Lower lobe of right lung (tissue), 2 donors: Measurements from ENCODE around the gene PACSIN2. TPM values are rescaled to one million over a fixed set of nuclear protein-coding genes. Genes with fewer than 3 reads are reported as not detected.
A peak's percentile ranks its signal among the peaks of the same experiment; 100 is the strongest.

Experiments used
- ATAC-seq, 2 donors: fragments of 200-7000 bp; cut with Tn5 transposase; one replicate each; pipeline ENCODE4 v1.9.1; 2020 to 2022; ENCODE audit warnings: mild to moderate bottlenecking in 2 of 2, moderate library complexity in 2 of 2
- DNase-seq: peaks from one replicate; pipeline ENCODE4 v3.0.0-alpha.2; 2020
- H3K27ac ChIP-seq: fragments of 200-600 bp; one replicate; pipeline ENCODE4 v1.8.0; 2022
- H3K27me3 ChIP-seq: fragments of 200-600 bp; one replicate; pipeline ENCODE4 v1.8.0; 2022; ENCODE audit warnings: low read depth
- H3K36me3 ChIP-seq: fragments of 200-600 bp; one replicate; pipeline ENCODE4 v1.8.0; 2022; ENCODE audit warnings: mild to moderate bottlenecking
- H3K4me1 ChIP-seq: fragments of 200-600 bp; one replicate; pipeline ENCODE4 v1.8.0; 2022
- H3K4me3 ChIP-seq: fragments of 200-600 bp; one replicate; pipeline ENCODE4 v1.8.0; 2022; ENCODE audit warnings: mild to moderate bottlenecking
- H3K9me3 ChIP-seq: fragments of 200-600 bp; one replicate; pipeline ENCODE4 v1.8.0; 2022
- CTCF ChIP-seq: fragments of 200-600 bp; IDR thresholded peaks from one replicate; pipeline ENCODE4 v1.8.0; 2022; ENCODE audit warnings: antibody characterized with exemption, mild to moderate bottlenecking
- intact Hi-C: fragments of 100-400 bp; cut with DNase I; formaldehyde crosslinking; loops from one replicate; pipeline ENCODE4 v1.11.0; 2022
- total RNA-seq: library from RNA; stranded (reverse); fragmentation: NEBNext Ultra II Directional; extraction: Animal tissue kit (Norgen Biotek cat#: 25700); gene quantifications from one replicate; pipeline ENCODE4 v1.2.1, GENCODE V29; 2021
- donor health status: DM: no; HTN: yes; CAD: no; lungs with severe emphysema.

Gene PACSIN2
- total RNA-seq, 1 donor from 2014 or later: 104 TPM

GRCh38 chr22:42889304-42889703, 125.6 kb downstream of the PACSIN2 start:
- no peaks in the 10 kb centered on the region for H3K9me3 ChIP-seq
- intact Hi-C loops: no loop called here
- peaks cover 33% of the 10 kb centered on the region for H3K4me1 ChIP-seq
- H3K36me3 ChIP-seq: peaks cover 74% of the 10 kb centered on the region
- no peak overlapping the region for H3K4me3 ChIP-seq
- ATAC-seq (peak in 1 of 2 donors; percentile 58), DNase-seq (no peak)
- TF ChIP-seq CTCF: no peak
- no peaks in the 10 kb centered on the region for H3K27me3 ChIP-seq
- peak overlapping the region; percentile 33 for H3K27ac ChIP-seq

GRCh38 chr22:42887523-42888507, 127.1 kb downstream of the PACSIN2 start:
- H3K4me1 ChIP-seq: peaks cover 18% of the 10 kb centered on the region
- H3K27ac ChIP-seq: peak overlapping the region; percentile 41
- H3K36me3 ChIP-seq: peaks cover 81% of the 10 kb centered on the region
- DNase-seq: no peak
- H3K9me3 ChIP-seq: no peaks in the 10 kb centered on the region
- peak; percentile 69 to 85 for ATAC-seq
- no peak overlapping the region for H3K4me3 ChIP-seq
- H3K27me3 ChIP-seq: no peaks in the 10 kb centered on the region
- intact Hi-C loops: no loop called here
- no peak for TF ChIP-seq CTCF

DNA sequence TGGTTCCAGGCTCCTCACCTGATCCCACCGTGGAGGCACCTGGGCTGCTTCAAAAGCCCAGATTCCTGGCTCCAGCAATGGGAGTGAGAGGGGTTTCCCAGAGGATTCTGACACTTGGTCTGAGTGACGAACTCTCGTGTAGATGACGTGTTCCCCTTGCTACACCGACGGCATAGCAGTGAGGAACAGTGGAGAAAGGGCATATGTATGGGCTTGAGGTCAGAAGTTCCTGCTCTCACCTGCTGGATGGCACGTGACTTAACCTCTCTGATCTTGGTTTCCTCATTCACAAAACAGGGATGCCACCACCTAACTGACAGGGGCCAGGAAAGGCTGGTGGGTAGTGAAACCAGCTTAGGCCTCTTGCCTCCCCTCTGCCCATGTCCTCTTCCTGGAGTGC, 127.8 kb downstream of the PACSIN2 start:
- Histone ChIP-seq H3K27ac (no peak overlapping the region), H3K36me3 (peaks cover 88% of the 10 kb centered on the region), H3K4me3 (no peak overlapping the region), H3K4me1 (peaks cover 11% of the 10 kb centered on the region), H3K9me3 (no peaks in the 10 kb centered on the region), H3K27me3 (no peaks in the 10 kb centered on the region)
- peak; percentile 44 to 58 for ATAC-seq
- intact Hi-C loops: no loop called here
- DNase-seq: no peak
- TF ChIP-seq CTCF: no peak

- intact Hi-C loops: no loop called here
- Histone ChIP-seq H3K27me3 (no peaks in the 10 kb centered on the region), H3K4me3 (no peak overlapping the region), H3K4me1 (peaks cover 6% of the 10 kb centered on the region), H3K27ac (no peak overlapping the region), H3K9me3 (no peaks in the 10 kb centered on the region), H3K36me3 (peaks cover 95% of the 10 kb centered on the region)
- TF ChIP-seq CTCF: no peak
- no peak for ATAC-seq
- no peak for DNase-seq
These were observed 129.5 kb downstream of the PACSIN2 start for GRCh38 chr22:42885446-42885845.

DNA sequence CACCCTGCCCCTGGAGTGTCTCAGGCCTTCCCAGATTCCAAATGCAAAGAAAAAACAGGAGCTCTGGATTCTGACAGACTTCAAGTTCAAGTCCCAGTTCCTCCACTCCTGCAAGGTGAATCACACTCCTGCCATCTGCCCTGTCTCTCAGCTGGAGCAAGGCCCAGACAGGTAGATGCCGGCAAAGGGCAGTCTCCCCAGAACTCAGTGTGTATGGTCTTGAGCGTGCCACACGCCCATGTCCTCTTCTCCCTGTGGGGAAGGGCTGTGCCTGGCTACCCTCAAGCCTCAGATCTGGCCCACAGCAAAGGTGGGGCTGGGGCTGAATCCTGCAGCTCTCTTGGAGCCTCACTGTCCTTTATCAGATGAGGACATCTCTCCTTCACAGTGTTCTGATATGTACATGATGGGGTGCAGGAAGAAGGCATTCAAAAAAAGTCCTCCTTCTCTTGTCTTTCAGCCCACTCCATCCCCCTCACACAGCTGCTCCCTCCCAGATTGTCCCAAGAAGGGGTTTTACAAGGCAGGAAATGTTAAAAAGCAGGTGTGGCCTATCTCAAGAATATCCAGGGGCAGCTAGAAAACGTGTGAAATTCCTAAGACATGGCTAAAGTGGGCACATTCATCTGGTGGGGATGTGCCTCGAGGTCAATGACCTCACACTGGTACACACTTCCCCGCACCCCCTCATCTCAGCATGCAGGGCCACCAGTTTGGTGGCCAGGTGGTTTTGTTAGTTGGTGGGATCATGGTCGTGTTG, 130.2 kb downstream of the PACSIN2 start:
- Histone ChIP-seq H3K36me3 (peaks cover 95% of the 10 kb centered on the region), H3K9me3 (no peaks in the 10 kb centered on the region), H3K27me3 (no peaks in the 10 kb centered on the region), H3K4me3 (no peak overlapping the region), H3K27ac (no peak overlapping the region), H3K4me1 (peaks cover under 1% of the 10 kb centered on the region)
- no peak for TF ChIP-seq CTCF
- no peak for ATAC-seq
- intact Hi-C loops: no loop called here
- no peak for DNase-seq
